Caco-2 (cell line): ENCODE measurements around the gene ENTREP3. TPM values are rescaled to one million over a fixed set of nuclear protein-coding genes. Genes with fewer than 3 reads are reported as not detected.
"Not testable (repeated sequence)": the region's sequence is repeated elsewhere in the genome, so short reads cannot be mapped to it uniquely, and the experiment has no call there.

ENCODE experiments used
- BruUV-seq: library from RNA; stranded (reverse); fragments of 400-500 nt; replicated peaks from 2 replicates; lab custom pipeline; 2021; lab: Mats Ljungman, UMichigan
- CTCF ChIA-PET: fragments of 300-600 bp; sonication (Branson Sonifier 250); formaldehyde crosslinking; loops from one replicate; lab custom pipeline; 2022; ENCODE audit warnings: antibody characterized with exemption; lab: Charles Lee
- POLR2A ChIA-PET: fragments of 300-600 bp; sonication (Branson Sonifier 250); formaldehyde crosslinking; loops from one replicate; lab custom pipeline; 2022; ENCODE audit warnings: antibody characterized with exemption; lab: Charles Lee
- DNase-seq, 2 experiments: peaks; one replicate each; pipeline versions ENCODE4 v3.0.0 to v3.0.0-alpha.2; 2020 to 2022
- H3K27me3 ChIP-seq: replicated peaks from 2 replicates; pipeline ENCODE4 v1.6.0; 2011; ENCODE audit warnings: low read length; ENCODE audit not compliant: control insufficient read depth, insufficient read depth
- H3K36me3 ChIP-seq: 2 replicates; pipeline ENCODE4 v1.5.1; 2011; ENCODE audit warnings: low read length; ENCODE audit not compliant: control insufficient read depth, insufficient read depth
- H3K4me1 ChIP-seq: fragments of 250-450 bp; sonication (Bioruptor Pico); 2 replicates; pipeline ENCODE4 v1.5.1; 2020; ENCODE audit warnings: mild to moderate bottlenecking
- H3K4me3 ChIP-seq: 2 replicates; pipeline ENCODE4 v1.5.1; 2011; ENCODE audit warnings: low read depth, mild to moderate bottlenecking, control low read depth, low read length
- H3K9me3 ChIP-seq: fragments of 250-450 bp; sonication (Bioruptor Pico); 2 replicates; pipeline ENCODE4 v1.5.1; 2020; ENCODE audit warnings: mild to moderate bottlenecking, moderate library complexity
- H3K27ac Mint-ChIP-seq: one replicate; pipeline ENCODE4 v1.8.0; 2022; ENCODE audit warnings: mixed read lengths; ENCODE audit not compliant: unreplicated experiment
- H3K27me3 Mint-ChIP-seq: one replicate; pipeline ENCODE4 v1.8.0; 2022; ENCODE audit warnings: mixed read lengths; ENCODE audit not compliant: insufficient read depth, unreplicated experiment
- H3K36me3 Mint-ChIP-seq: one replicate; pipeline ENCODE4 v1.8.0; 2022; ENCODE audit warnings: mild to moderate bottlenecking, mixed read lengths; ENCODE audit not compliant: insufficient read depth, unreplicated experiment
- H3K4me1 Mint-ChIP-seq: one replicate; pipeline ENCODE4 v1.8.0; 2022; ENCODE audit warnings: low read depth, mixed read lengths; ENCODE audit not compliant: unreplicated experiment
- H3K4me3 Mint-ChIP-seq: one replicate; pipeline ENCODE4 v1.8.0; 2022; ENCODE audit warnings: mild to moderate bottlenecking, moderate library complexity, mixed read lengths; ENCODE audit not compliant: unreplicated experiment
- H3K9me3 Mint-ChIP-seq: one replicate; pipeline ENCODE4 v1.8.0; 2022; ENCODE audit warnings: mixed read lengths; ENCODE audit not compliant: unreplicated experiment
- intact Hi-C: fragments of 100-400 bp; cut with micrococcal nuclease; formaldehyde crosslinking; loops from one replicate; pipeline ENCODE4 v1.10.0; 2022; ENCODE audit not compliant: unreplicated experiment
- total RNA-seq: library from RNA; stranded (reverse); gene quantifications from 2 replicates; pipeline ENCODE4 v1.2.3, GENCODE V29; 2022
- TF ChIP-seq, protein P1 (sequence below), 2 experiments: fragments of 200-600 bp in 1 of 2; IDR thresholded peaks; 1 replicate in 1 of 2; 2 replicates in 1 of 2; pipeline versions ENCODE4 v1.5.1 to v1.8.0; 2011 to 2022; ENCODE audit warnings: antibody characterized with exemption in 1 of 2, control low read depth in 1 of 2, inconsistent platforms in 1 of 2, low read depth in 1 of 2, low read length in 1 of 2, mild to moderate bottlenecking in 1 of 2, moderate library complexity in 1 of 2; ENCODE audit not compliant: insufficient read depth in 1 of 2, severe bottlenecking in 1 of 2, unreplicated experiment in 1 of 2

ENTREP3 gene
- total RNA-seq, 1 experiment from 2014 or later = 33.1 TPM

DNA sequence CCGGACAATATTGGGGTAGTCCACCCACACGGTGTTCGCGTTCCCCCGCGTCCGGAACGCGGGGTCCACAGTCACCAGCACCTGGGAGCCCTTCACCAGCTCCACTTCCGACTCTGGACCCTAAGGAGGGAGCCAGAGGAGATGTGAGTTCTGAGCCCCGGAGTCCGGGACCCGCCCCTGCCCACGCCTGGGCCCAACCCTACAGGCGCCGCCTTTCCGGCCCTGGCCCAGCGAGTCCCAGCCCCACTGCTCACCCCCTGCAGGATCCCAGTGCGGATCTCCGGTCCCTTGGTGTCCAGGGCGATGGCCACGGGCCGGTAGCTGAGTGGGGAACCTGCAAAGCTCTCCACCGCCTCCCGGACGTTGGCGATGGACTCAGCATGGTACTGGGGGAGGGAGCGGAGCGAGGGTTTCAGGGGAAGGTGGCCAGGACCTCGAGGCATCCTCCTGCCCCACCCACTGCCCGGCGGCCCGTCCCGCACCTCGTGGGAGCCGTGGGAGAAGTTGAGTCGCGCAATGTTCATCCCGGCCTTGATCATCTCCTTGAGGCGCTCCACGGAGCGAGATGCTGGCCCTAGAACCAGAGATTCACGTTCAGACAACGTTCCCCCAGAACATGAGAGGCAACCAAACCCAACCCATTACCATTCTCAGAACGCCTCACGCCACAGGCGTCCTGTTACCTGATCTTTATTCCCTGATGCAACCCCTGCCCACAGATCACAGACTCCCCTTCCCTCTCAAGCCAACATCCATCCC lies 40.1 kb upstream of the ENTREP3 start:
- H3K27me3 ChIP-seq = no peaks in the 10 kb centered on the region
- Mint-ChIP-seq H3K36me3 (peaks cover 4% of the 10 kb centered on the region), H3K27ac (no peak overlapping the region), H3K27me3 (no peaks in the 10 kb centered on the region), H3K4me1 (no peaks in the 10 kb centered on the region), H3K4me3 (no peak overlapping the region), H3K9me3 (no peaks in the 10 kb centered on the region)
- CTCF ChIA-PET = no interaction called here
- H3K36me3 ChIP-seq = no peaks in the 10 kb centered on the region
- no TSS peak for BruUV-seq
- POLR2A ChIA-PET = no interaction called here
- H3K4me1 ChIP-seq = no peaks in the 10 kb centered on the region
- no peaks in the 10 kb centered on the region for H3K9me3 ChIP-seq
- TF ChIP-seq, protein P1, sequence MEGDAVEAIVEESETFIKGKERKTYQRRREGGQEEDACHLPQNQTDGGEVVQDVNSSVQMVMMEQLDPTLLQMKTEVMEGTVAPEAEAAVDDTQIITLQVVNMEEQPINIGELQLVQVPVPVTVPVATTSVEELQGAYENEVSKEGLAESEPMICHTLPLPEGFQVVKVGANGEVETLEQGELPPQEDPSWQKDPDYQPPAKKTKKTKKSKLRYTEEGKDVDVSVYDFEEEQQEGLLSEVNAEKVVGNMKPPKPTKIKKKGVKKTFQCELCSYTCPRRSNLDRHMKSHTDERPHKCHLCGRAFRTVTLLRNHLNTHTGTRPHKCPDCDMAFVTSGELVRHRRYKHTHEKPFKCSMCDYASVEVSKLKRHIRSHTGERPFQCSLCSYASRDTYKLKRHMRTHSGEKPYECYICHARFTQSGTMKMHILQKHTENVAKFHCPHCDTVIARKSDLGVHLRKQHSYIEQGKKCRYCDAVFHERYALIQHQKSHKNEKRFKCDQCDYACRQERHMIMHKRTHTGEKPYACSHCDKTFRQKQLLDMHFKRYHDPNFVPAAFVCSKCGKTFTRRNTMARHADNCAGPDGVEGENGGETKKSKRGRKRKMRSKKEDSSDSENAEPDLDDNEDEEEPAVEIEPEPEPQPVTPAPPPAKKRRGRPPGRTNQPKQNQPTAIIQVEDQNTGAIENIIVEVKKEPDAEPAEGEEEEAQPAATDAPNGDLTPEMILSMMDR (IDR thresholded peaks at IDR 0.05; ENCODE audit: insufficient read depth in 1 of 2, low read depth in 1 of 2, low read length in 1 of 2, severe bottlenecking in 1 of 2, unreplicated experiment in 1 of 2) = no peak
- H3K4me3 ChIP-seq = no peak overlapping the region
- intact Hi-C loops = no loop called here
- DNase-seq = no peak

DNA sequence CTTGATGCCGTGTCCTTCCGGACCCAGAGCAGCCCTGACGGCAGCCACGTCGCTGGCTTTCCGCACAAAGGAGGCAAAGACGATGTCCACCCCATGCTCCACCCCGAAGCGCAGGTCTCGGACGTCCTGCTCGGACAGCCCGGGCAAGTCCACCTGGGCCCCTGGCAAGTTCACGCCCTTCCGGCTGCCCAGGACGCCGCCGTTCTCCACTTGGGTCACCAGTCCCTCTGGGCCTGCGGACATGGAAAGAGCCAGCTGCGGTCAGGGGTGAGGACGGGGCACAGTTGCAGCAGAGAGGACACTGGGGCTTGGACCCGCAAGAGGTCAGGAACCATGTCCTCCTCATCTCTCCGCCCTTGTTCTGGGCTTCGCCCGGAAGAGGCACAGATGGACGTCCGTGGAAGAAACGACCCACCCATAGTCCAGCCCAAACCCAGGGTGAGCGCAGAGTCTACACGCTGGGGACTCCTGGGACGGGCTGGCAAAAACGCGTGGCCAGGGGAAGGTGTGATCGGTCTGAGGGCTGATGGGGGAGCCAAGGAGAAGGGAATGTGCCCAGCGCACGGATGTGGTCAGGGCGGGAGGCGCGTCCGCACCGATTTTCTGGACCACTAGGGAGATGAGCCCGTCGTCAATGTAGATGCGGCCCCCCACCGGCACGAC lies 39.4 kb upstream of the ENTREP3 start:
- Histone ChIP-seq H3K4me3 (no peak overlapping the region), H3K9me3 (no peaks in the 10 kb centered on the region), H3K36me3 (no peaks in the 10 kb centered on the region), H3K4me1 (no peaks in the 10 kb centered on the region), H3K27me3 (no peaks in the 10 kb centered on the region)
- intact Hi-C loops = no loop called here
- H3K4me1 Mint-ChIP-seq = no peaks in the 10 kb centered on the region
- BruUV-seq = no TSS peak
- H3K27me3 Mint-ChIP-seq = no peaks in the 10 kb centered on the region
- ChIA-PET CTCF (no interaction called here), POLR2A (no interaction called here)
- no peak overlapping the region for H3K4me3 Mint-ChIP-seq
- no peak for DNase-seq
- H3K27ac Mint-ChIP-seq = no peak overlapping the region
- peaks cover 4% of the 10 kb centered on the region for H3K36me3 Mint-ChIP-seq
- H3K9me3 Mint-ChIP-seq = no peaks in the 10 kb centered on the region
- TF ChIP-seq, protein P1 (IDR thresholded peaks at IDR 0.05; ENCODE audit: insufficient read depth in 1 of 2, low read depth in 1 of 2, low read length in 1 of 2, severe bottlenecking in 1 of 2, unreplicated experiment in 1 of 2) = no peak

DNA sequence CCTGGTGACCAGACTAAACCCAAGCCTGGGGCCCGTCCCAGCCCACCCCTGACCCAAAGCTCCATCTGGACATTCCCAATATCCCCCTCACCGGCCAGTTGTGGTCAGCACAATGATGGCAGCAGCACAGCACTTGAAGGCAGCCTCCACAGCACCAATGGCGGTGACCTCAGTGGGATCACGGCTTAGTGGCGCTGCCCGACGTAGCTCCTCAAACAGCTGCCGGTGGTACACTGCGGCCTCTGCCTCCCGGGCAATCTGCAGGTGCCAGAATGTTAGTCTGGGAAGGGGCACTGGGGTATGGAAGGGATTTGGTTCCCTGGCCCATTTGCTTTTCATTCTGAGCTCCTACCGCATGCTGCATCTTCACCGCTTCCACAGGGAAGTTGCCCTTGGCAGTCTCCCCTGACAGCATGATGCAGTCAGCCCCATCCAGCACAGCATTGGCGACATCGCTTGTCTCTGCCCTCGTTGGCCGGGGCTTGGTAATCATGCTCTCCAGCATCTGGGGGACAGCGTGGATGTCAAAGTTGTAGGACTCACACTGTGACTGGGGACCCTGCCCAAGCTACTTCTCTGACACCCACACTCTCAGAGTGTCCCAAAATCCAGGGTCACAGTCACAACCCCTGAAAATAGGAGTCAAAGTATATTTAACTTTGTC lies 37.9 kb upstream of the ENTREP3 start:
- ChIA-PET POLR2A (no interaction called here), CTCF (interaction anchor here (0.6 to 1.4 kb wide), 2 partner anchors 86 to 1826 kb away, joined by 3 read pairs; no protein-coding TSS in a partner anchor)
- H3K27ac Mint-ChIP-seq = no peak overlapping the region
- H3K9me3 ChIP-seq = no peaks in the 10 kb centered on the region
- no peaks in the 10 kb centered on the region for H3K27me3 Mint-ChIP-seq
- peaks cover 4% of the 10 kb centered on the region for H3K36me3 Mint-ChIP-seq
- H3K4me3 Mint-ChIP-seq = no peak overlapping the region
- H3K4me1 Mint-ChIP-seq = no peaks in the 10 kb centered on the region
- intact Hi-C loops = no loop called here
- no TSS peak for BruUV-seq
- no peaks in the 10 kb centered on the region for H3K4me1 ChIP-seq
- H3K27me3 ChIP-seq = no peaks in the 10 kb centered on the region
- DNase-seq = no peak
- H3K9me3 Mint-ChIP-seq = no peaks in the 10 kb centered on the region
- no peak overlapping the region for H3K4me3 ChIP-seq
- no peaks in the 10 kb centered on the region for H3K36me3 ChIP-seq
- TF ChIP-seq, protein P1 (IDR thresholded peaks at IDR 0.05; ENCODE audit: insufficient read depth in 1 of 2, low read depth in 1 of 2, low read length in 1 of 2, severe bottlenecking in 1 of 2, unreplicated experiment in 1 of 2) = no peak

DNA sequence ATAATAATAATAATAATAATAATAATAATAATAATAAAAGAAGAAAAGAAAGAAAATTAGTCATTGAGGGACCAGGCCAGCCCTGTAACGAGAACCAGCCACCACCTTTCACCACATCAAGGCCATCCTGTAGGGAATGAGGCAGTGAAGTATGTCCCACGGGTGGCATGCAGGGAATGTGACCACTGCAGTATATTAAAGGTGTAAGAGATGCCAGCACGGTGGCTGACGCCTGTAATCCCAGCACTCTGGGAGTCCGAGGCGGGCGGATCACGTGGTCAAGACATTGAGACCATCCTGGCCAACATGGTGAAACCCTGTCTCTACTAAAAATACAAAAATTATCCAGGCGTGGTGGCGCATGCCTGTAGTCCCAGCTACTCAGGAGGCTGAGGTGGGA lies 35.7 kb upstream of the ENTREP3 start:
- H3K27me3 Mint-ChIP-seq, H3K36me3 ChIP-seq, H3K4me1 ChIP-seq, H3K4me3 Mint-ChIP-seq, H3K36me3 Mint-ChIP-seq, CTCF ChIA-PET, DNase-seq, POLR2A ChIA-PET, H3K27ac Mint-ChIP-seq, H3K9me3 ChIP-seq, H3K4me1 Mint-ChIP-seq, H3K9me3 Mint-ChIP-seq, intact Hi-C loops, BruUV-seq, H3K27me3 ChIP-seq, H3K4me3 ChIP-seq: not testable (repeated sequence)
